OCI-LY7 (cell line): ENCODE data around the gene UTS2R.
"Not testable (repeated sequence)": the region's sequence is repeated elsewhere in the genome, so short reads cannot be mapped to it uniquely, and the experiment has no call there.

Experiments used
- EZH2phosphoT487 ChIP-seq: fragments of 200-600 bp; sonication (generic); IDR thresholded peaks from 2 replicates; pipeline ENCODE4 v1.6.1; 2018; ENCODE audit warnings: low read depth, borderline replicate concordance, mild to moderate bottlenecking, mixed run types, antibody characterized with exemption, low read length, moderate library complexity, mixed read lengths
- TF ChIP-seq, protein P1 (sequence below): fragments of 200-600 bp; sonication (generic); conservative IDR thresholded peaks from 2 replicates; pipeline ENCODE4 v1.5.1; 2014; ENCODE audit warnings: mild to moderate bottlenecking, antibody characterized with exemption, low read length, moderate library complexity, mixed read lengths

DNA sequence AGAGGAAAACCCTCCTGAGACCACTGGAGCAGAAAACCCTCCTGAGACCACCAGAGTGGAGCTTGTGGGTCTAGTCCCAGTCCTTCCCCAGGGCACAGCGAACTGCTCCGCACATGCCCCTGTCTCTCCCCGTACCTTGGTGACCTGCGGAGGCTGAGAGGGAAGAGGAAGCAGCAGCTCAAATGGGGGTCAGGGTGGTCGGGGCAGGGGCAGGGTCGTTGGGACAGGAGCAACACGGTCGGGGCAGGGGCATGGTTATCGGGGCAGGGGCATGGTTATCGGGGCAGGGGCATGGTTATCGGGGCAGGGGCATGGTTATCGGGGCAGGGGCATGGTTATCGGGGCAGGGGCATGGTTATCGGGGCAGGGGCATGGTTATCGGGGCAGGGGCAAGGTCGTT, 40.5 kb downstream of the UTS2R start:
- TF ChIP-seq, protein P1, sequence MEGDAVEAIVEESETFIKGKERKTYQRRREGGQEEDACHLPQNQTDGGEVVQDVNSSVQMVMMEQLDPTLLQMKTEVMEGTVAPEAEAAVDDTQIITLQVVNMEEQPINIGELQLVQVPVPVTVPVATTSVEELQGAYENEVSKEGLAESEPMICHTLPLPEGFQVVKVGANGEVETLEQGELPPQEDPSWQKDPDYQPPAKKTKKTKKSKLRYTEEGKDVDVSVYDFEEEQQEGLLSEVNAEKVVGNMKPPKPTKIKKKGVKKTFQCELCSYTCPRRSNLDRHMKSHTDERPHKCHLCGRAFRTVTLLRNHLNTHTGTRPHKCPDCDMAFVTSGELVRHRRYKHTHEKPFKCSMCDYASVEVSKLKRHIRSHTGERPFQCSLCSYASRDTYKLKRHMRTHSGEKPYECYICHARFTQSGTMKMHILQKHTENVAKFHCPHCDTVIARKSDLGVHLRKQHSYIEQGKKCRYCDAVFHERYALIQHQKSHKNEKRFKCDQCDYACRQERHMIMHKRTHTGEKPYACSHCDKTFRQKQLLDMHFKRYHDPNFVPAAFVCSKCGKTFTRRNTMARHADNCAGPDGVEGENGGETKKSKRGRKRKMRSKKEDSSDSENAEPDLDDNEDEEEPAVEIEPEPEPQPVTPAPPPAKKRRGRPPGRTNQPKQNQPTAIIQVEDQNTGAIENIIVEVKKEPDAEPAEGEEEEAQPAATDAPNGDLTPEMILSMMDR, result not testable (repeated sequence)
- TF ChIP-seq EZH2phosphoT487, result not testable (repeated sequence)
